Common myeloid progenitor, CD34-positive (primary cell): ENCODE results near the gene BTBD16.

ENCODE experiments used
- CTCF ChIA-PET: fragments of 350-600 bp; sonication (Branson Sonifier 250); formaldehyde crosslinking; loops from one replicate; lab custom pipeline; 2021; ENCODE audit warnings: antibody characterized with exemption; lab: Charles Lee
- POLR2A ChIA-PET: fragments of 350-600 bp; sonication (Branson Sonifier 250); formaldehyde crosslinking; loops from one replicate; lab custom pipeline; 2021; ENCODE audit warnings: antibody characterized with exemption; lab: Charles Lee
- DNase-seq, 3 donors: peaks; one replicate each; pipeline versions ENCODE4 v3.0.0 to v3.0.0-alpha.2; 2013
- H3K27ac ChIP-seq, 2 experiments: 1 replicate in 1 of 2; 2 replicates in 1 of 2; pipeline ENCODE4 v1.7.0; 2013; ENCODE audit warnings: inconsistent platforms in 2 of 2, low read length in 2 of 2, mild to moderate bottlenecking in 2 of 2, low read depth in 1 of 2, moderate library complexity in 1 of 2; ENCODE audit not compliant: severe bottlenecking in 2 of 2, insufficient read depth in 1 of 2, poor library complexity in 1 of 2
- H3K27me3 ChIP-seq, 5 experiments: replicated peaks in 2 of 5; 1 replicate in 3 of 5; 2 replicates in 2 of 5; pipeline versions ENCODE4 v1.6.1 to v1.7.0; 2013; ENCODE audit warnings: low read length in 4 of 5, mild to moderate bottlenecking in 2 of 5, moderate library complexity in 2 of 5, inconsistent platforms in 1 of 5; ENCODE audit not compliant: insufficient read depth in 5 of 5, control insufficient read depth in 4 of 5
- H3K36me3 ChIP-seq, 4 experiments: 1 replicate in 2 of 4; 2 replicates in 2 of 4; pipeline versions ENCODE4 v1.6.1 to v1.7.0; 2013; ENCODE audit warnings: low read length in 3 of 4, control low read depth in 1 of 4, mild to moderate bottlenecking in 1 of 4; ENCODE audit not compliant: control insufficient read depth in 4 of 4, insufficient read depth in 4 of 4
- H3K4me1 ChIP-seq, 4 experiments: 1 replicate in 3 of 4; 2 replicates in 1 of 4; pipeline versions ENCODE4 v1.6.1 to v1.7.1; 2013; ENCODE audit warnings: low read length in 3 of 4, mild to moderate bottlenecking in 3 of 4, control low read depth in 1 of 4, inconsistent platforms in 1 of 4, moderate library complexity in 1 of 4; ENCODE audit not compliant: control insufficient read depth in 4 of 4, insufficient read depth in 4 of 4; ENCODE audit errors: control extremely low read depth in 1 of 4
- H3K4me3 ChIP-seq, 7 experiments: 1 replicate in 4 of 7; 2 replicates in 3 of 7; pipeline versions ENCODE4 v1.5.1 to v1.7.0; 2013; ENCODE audit warnings: mild to moderate bottlenecking in 7 of 7, low read length in 6 of 7, moderate library complexity in 6 of 7, inconsistent platforms in 2 of 7, low read depth in 2 of 7, control low read depth in 1 of 7; ENCODE audit not compliant: insufficient read depth in 4 of 7, control insufficient read depth in 1 of 7; ENCODE audit errors: extremely low read depth in 1 of 7
- H3K9me3 ChIP-seq, 5 experiments: 1 replicate in 4 of 5; 2 replicates in 1 of 5; pipeline versions ENCODE4 v1.6.1 to v1.7.1; 2013; ENCODE audit warnings: low read length in 4 of 5, mild to moderate bottlenecking in 2 of 5, inconsistent platforms in 1 of 5, low read depth in 1 of 5, moderate library complexity in 1 of 5; ENCODE audit not compliant: control insufficient read depth in 4 of 5, insufficient read depth in 2 of 5; ENCODE audit errors: control extremely low read depth in 1 of 5
- WGBS: methylation state at CpG from one replicate; pipeline ENCODE4 v1.1.5; 2013; ENCODE audit not compliant: insufficient coverage; 5-methylcytosine and 5-hydroxymethylcytosine counted together

BTBD16 gene

GRCh38 chr10:122348512-122348911 lies 77.4 kb downstream of the BTBD16 start:
- peaks cover 0 to 9% (median 2%) of the 10 kb centered on the region in 5 experiments for H3K27me3 ChIP-seq
- CTCF ChIA-PET = interaction anchor here (0.8 kb wide), 1 partner anchor 86 kb away, joined by 3 read pairs; no protein-coding TSS in a partner anchor
- no peaks in the 10 kb centered on the region for H3K9me3 ChIP-seq

DNA sequence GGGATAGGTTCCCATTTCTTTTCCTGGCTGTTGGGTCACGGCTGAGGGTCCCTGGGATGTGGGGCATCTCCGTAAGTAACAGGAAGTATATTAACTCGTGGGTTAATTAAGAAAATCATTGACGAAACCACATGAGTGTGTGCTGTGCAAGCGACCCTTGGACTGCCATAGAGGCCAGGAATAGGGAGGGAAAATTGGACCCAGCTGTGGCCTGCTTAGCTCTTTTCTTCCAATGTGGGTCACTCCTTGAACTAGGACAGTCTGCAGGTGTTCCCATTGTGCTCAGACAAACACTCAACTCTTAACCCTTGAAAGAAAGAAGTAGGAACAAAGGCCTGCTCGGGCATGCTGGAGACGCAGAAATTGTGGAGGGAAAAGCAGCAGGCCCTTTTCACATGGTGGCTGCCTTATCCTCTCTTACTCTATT lies 77.9 kb downstream of the BTBD16 start:
- H3K4me1 ChIP-seq = no peaks in the 10 kb centered on the region
- no peak for DNase-seq
- no peak overlapping the region for H3K4me3 ChIP-seq
- ChIA-PET CTCF (interaction anchor here (0.8 to 1.2 kb wide), 2 partner anchors 11 to 86 kb away, joined by 3 read pairs; no protein-coding TSS in a partner anchor), POLR2A (interaction anchor here (0.6 kb wide), 1 partner anchor 10 kb away, joined by 3 read pairs; no protein-coding TSS in a partner anchor)
- H3K9me3 ChIP-seq = no peaks in the 10 kb centered on the region
- no peaks in the 10 kb centered on the region for H3K36me3 ChIP-seq
- WGBS = 87% methylated on average over 6 of the region's 7 CpGs
- H3K27me3 ChIP-seq = peaks cover 0 to 9% (median 2%) of the 10 kb centered on the region in 5 experiments
- no peak overlapping the region for H3K27ac ChIP-seq

More at GRCh38 chr10:122348512-122348911, 77.4 kb downstream of the BTBD16 start:
- Histone ChIP-seq H3K36me3 (no peaks in the 10 kb centered on the region), H3K27ac (no peak overlapping the region), H3K4me1 (no peaks in the 10 kb centered on the region), H3K4me3 (no peak overlapping the region)
- peak in 1 of 3 donors; percentile 4 for DNase-seq
- WGBS = 85% methylated on average over 2 of the region's 4 CpGs
- POLR2A ChIA-PET = no interaction called here

- DNase-seq = no peak
- Histone ChIP-seq H3K27me3 (peaks cover 0 to 9% (median 2%) of the 10 kb centered on the region in 5 experiments), H3K9me3 (no peaks in the 10 kb centered on the region), H3K36me3 (no peaks in the 10 kb centered on the region), H3K4me3 (no peak overlapping the region), H3K27ac (no peak overlapping the region), H3K4me1 (no peaks in the 10 kb centered on the region)
- ChIA-PET POLR2A (no interaction called here), CTCF (interaction anchor here (1.2 kb wide), 1 partner anchor 10 kb away, joined by 3 read pairs; no protein-coding TSS in a partner anchor)
- 90% methylated on average over 3 of the region's 3 CpGs for WGBS
These were observed 78.8 kb downstream of the BTBD16 start for GRCh38 chr10:122349758-122350369.

DNA sequence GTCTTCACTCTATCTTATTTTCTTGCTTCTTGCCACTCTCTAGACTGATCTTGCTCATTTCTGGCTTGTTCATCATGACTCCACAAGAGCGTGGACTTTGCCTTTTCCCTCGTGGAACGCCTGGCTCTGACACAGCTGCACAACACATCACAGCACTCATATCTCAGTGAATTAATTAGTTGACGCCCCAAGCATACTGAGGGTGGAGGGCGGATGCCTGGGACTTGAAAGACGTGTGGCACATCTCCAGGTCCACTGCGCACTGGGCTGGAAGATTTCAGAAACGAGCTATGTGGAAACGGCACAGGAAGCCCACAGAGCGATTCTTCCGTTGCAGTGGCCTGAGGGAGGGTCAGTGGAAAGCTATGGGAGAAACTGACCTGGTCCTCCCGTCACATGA lies 79.8 kb downstream of the BTBD16 start:
- Histone ChIP-seq H3K27me3 (peaks cover 0 to 9% (median 4%) of the 10 kb centered on the region in 5 experiments), H3K4me3 (no peak overlapping the region), H3K9me3 (no peaks in the 10 kb centered on the region), H3K36me3 (no peaks in the 10 kb centered on the region), H3K27ac (no peak overlapping the region), H3K4me1 (no peaks in the 10 kb centered on the region)
- ChIA-PET CTCF (interaction anchor here (0.6 to 1.5 kb wide), 3 partner anchors 8 to 71 kb away, joined by 3 to 5 read pairs (median 3); no protein-coding TSS in a partner anchor), POLR2A (no interaction called here)
- DNase-seq = no peak
- WGBS = 95% methylated on average over 11 of the region's 12 CpGs

- peaks cover 0 to 6% (median 4%) of the 10 kb centered on the region in 5 experiments for H3K27me3 ChIP-seq
- no peaks in the 10 kb centered on the region for H3K36me3 ChIP-seq
- POLR2A ChIA-PET = no interaction called here
- 71% methylated on average over 8 of the region's 8 CpGs for WGBS
- peaks cover 0 to 2% (median 0%) of the 10 kb centered on the region in 5 experiments for H3K9me3 ChIP-seq
- CTCF ChIA-PET = interaction anchor here (1.3 kb wide), 1 partner anchor 8 kb away, joined by 6 read pairs; no protein-coding TSS in a partner anchor
- no peaks in the 10 kb centered on the region for H3K4me1 ChIP-seq
- no peak overlapping the region for H3K27ac ChIP-seq
- DNase-seq = no peak
- H3K4me3 ChIP-seq = no peak overlapping the region
These were observed 81.9 kb downstream of the BTBD16 start for GRCh38 chr10:122352817-122353525.

GRCh38 chr10:122354383-122354782 lies 83.3 kb downstream of the BTBD16 start:
- Histone ChIP-seq H3K4me3 (no peak overlapping the region), H3K36me3 (no peaks in the 10 kb centered on the region), H3K4me1 (no peaks in the 10 kb centered on the region), H3K27ac (no peak overlapping the region), H3K27me3 (peaks cover 0 to 6% (median 4%) of the 10 kb centered on the region in 5 experiments), H3K9me3 (peaks cover 0 to 9% (median 0%) of the 10 kb centered on the region in 5 experiments)
- CTCF ChIA-PET = interaction anchor here (1.0 kb wide), 1 partner anchor 14 kb away, joined by 3 read pairs; no protein-coding TSS in a partner anchor
- POLR2A ChIA-PET = no interaction called here
- WGBS = no CpG with 5 or more reads among the region's 2 CpGs
- no peak for DNase-seq
